DLD1 (cell line): ENCODE results near the gene GSTP1.
"Not testable (repeated sequence)": the region's sequence is repeated elsewhere in the genome, so short reads cannot be mapped to it uniquely, and the experiment has no call there.

Source experiments
- in situ Hi-C: cut with HindIII; loops from 2 replicates; pipeline ENCODE4 v1.10.0; 2017; ENCODE audit warnings: low sequenced_read_pairs

GSTP1 gene

DNA sequence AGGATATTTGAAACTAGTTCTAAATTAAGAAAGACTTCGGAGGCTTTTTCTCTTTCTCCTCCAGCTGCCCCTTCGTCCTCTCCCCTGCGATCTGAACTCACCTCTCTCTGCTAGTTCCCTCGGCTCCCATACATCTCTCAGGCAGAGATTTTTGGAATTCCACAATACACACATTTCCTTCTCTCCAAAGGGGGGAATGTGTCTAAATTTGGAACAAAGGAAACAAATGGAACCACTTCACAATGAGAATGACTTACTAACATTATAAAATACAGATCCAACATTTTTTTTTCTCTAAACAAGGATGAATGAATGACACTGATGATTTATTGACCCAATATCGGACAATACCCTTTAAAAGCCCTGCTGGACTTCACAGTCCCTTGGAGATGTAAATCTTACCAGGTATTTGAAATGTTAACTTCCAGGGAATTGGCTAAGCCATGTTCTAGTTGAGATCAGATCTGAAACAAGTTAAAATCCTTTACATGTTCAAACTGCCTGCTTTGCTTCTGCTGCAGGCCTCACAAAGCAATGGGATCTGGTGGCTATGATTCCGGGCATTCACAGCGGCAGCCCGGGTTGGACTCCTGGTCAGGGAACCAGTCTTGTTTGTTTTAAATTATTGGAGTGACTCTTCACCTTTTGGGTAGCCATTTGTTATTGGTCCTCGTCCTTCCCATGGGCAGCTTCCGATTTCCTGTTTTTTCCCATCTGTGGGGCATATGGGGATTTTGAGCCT is 20.5 kb upstream of the GSTP1 start:
- in situ Hi-C loops, result no loop called here

GRCh38 chr11:67563705-67564114 is 19.9 kb upstream of the GSTP1 start:
- in situ Hi-C loops, result not testable (repeated sequence)

DNA sequence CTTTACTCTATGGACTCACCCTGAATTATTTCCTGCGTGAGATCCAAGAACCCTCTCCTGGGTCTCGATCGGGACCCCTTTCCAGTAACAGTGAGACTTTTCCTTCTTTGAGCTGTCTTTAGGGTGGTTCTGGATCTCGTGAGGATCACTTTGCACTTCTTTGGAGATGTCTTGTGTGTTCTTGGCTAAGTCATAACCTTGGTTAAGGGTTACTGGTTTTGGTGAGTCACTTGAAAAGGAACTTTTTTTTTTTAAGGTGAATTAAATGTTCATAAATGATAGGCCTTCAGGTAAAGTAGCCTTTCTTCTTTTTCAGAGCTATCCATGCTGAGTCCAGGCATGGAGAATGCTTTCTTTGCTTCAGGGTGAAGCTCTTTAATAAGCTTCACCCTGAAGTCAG is 19.4 kb upstream of the GSTP1 start:
- in situ Hi-C loops, result no loop called here

GRCh38 chr11:67571443-67571842 is 12.2 kb upstream of the GSTP1 start:
- in situ Hi-C loops, result no loop called here

DNA sequence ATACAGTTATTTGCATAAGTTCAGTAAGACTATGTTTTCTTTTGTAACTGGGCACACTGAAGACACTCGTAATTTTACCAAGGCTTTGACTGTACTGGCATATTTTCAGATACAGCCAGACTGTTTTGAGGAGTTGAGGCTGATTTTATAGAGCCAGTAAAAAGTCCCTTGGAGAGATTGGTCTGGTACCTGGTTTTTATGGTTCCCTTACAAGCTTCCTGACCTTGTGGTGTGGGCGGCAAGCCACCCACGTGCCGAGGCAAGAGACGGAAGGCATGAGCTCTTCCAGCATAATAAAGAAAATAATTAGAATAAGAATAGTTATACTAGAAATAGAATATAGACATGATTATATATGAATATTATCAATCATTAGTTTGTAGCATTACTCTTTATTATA is 11.3 kb upstream of the GSTP1 start:
- in situ Hi-C loops, result no loop called here

DNA sequence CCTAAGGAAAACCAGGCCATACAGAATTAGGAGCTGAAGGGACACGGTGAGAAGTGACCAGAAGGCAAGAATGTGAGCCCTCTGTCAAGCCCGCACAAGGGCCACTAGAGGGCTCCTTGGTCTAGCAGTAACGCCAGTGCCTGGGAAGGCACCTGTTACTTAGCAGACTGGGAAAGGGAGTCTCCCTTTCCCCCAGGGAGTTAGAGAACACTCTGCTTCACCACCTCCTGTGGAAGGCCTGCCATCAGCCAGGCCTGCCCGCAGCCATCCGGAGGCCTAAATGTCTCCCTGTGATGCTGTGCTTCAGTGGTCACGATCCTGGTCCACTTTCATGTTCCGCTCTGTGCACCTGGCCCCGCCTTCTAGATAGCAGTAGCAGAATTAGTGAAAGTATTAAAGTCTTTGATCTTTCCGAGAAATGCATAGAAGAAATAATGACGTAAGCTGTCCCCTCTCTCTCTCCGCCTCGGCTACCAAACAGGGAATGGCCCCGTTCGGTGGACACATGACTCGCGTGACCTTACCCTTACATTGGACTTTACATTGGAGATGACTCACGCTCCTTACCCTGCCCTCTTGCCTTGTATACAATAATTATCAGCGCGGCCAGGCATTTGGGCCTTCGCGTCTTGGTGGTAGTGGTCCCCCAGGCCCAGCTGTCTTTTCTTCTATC is 10.7 kb upstream of the GSTP1 start:
- in situ Hi-C loops, result no loop called here

DNA sequence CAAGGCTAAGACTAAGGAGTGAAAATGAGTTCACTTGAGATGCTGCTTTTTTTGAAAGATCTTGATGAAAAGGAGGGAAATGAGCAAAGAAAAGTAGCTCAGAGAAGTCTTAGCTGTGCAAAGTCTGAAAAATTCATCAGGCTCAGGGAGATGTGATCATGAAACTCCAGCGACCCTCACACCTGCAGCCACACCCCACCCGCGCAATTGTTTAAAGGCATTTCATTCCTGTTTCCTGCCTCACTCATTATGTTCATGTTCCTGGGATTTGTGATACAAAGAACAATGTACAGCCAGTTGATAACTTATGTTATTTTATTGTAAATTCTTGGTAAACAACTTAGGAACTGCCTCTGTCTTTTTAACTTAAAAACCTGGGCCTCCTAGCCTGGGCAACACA is 8.7 kb upstream of the GSTP1 start:
- in situ Hi-C loops, result no loop called here

DNA sequence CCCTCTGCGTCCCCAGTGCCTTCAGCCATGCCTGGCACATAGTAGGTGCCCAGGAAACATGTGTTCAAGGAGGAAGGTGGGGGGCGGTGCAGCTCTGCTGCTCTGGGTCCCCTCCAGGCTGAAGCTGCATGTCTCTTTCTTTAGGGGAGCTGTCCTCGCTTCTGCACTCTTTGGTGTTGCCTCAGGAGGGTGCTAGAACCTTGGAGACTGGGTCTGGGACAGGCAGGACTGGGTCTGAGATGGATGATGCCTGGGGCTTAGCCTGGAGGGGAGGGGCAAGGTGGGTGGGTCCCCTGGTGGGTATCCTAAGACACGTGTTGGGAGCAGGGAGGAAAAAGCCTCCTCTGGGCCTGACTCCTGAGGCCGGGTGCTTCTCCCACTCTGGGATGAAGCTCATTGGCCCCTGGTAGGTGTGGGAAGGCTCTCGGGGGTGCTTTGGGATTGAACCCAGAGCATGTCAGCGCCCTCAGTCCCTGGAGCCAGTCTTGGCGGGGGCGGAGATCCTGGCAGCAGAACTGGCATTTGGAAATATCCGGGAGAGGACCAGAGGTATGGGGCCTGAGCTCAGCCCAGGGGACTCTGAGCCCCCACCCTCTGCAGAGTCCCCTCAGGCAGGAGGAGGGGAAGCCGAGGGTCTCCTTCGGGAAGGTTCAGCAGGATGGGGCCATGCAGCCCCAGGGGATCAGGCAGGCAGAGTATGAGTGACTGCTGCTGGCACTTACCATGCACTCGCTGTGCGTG is 6.7 kb upstream of the GSTP1 start:
- in situ Hi-C loops, result no loop called here

DNA sequence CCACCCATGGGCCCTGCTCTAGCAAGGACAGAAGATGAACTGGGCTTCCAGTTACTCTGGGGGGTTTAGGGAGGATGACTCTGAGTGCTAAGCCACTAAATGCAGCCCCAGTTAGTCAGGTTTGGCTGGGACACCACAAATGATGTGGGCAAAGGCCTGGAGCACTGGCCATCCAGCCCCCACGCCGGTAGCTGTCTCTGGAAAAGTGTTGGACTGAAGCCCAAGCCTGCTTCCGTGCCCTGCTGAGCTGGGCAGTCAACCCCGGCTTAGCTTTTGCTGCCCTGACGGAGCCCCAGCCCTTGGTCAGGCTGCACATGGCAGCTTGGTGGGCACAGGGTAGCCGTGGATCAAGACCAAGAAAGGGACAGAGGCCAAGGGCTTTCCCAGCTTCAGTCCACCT is 5.7 kb upstream of the GSTP1 start:
- in situ Hi-C loops, result no loop called here

DNA sequence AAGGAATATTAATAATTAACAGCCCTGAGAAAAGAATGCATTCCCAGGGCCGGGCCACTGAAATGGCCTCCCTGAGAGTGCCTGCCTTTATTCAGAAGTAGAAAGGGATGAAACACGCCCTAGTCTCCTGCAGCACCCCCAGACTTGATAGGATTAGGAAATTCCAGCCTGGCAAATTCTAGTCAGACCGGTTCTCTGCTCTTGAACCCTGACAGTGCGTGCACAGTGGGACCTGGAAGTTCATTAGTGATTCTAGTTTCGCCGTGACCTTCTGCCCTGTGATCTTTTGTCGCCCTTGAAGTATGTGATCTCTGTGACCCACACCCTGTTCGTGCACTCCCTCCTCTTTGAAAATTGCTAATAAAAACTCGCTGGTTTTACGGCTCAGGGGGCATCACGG is 2.1 kb upstream of the GSTP1 start:
- in situ Hi-C loops, result no loop called here

- in situ Hi-C loops, result no loop called here
Observed at GRCh38 chr11:67582011-67582410, 1.6 kb upstream of the GSTP1 start.

GRCh38 chr11:67584205-67584880 is 731 bp downstream of the GSTP1 start:
- in situ Hi-C loops, result no loop called here

GRCh38 chr11:67584881-67585873 is 1.6 kb downstream of the GSTP1 start:
- in situ Hi-C loops, result no loop called here

DNA sequence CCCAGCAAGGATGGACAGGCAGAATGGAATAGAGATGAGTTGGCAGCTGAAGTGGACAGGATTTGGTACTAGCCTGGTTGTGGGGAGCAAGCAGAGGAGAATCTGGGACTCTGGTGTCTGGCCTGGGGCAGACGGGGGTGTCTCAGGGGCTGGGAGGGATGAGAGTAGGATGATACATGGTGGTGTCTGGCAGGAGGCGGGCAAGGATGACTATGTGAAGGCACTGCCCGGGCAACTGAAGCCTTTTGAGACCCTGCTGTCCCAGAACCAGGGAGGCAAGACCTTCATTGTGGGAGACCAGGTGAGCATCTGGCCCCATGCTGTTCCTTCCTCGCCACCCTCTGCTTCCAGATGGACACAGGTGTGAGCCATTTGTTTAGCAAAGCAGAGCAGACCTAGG is 2.3 kb downstream of the GSTP1 start:
- in situ Hi-C loops, result no loop called here

DNA sequence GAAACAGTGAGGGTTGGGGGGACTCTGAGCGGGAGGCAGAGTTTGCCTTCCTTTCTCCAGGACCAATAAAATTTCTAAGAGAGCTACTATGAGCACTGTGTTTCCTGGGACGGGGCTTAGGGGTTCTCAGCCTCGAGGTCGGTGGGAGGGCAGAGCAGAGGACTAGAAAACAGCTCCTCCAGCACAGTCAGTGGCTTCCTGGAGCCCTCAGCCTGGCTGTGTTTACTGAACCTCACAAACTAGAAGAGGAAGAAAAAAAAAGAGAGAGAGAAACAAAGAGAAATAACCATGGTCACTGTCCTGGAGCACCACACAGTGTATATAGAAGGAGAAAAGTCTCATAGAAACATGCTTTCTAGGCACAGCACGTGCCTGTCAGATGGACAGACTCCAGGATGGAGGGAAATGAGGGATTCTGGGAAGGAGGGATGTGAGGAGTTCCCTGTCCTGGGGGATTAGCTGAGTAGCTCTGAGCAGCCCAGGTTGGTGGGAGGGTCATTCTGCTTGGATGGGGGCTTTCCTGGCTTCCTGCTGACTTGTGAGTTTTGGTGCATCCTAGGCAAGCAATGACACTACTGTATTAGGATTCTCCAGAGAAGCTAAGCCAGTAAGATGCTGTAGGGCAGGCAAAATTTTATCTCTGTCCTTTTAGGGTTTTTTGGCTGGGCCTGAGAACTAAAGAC is 3.1 kb downstream of the GSTP1 start:
- in situ Hi-C loops, result no loop called here

GRCh38 chr11:67588136-67588503 is 4.5 kb downstream of the GSTP1 start:
- in situ Hi-C loops, result no loop called here

- in situ Hi-C loops, result not testable (repeated sequence)
Observed at GRCh38 chr11:67588899-67589415, 5.3 kb downstream of the GSTP1 start.

DNA sequence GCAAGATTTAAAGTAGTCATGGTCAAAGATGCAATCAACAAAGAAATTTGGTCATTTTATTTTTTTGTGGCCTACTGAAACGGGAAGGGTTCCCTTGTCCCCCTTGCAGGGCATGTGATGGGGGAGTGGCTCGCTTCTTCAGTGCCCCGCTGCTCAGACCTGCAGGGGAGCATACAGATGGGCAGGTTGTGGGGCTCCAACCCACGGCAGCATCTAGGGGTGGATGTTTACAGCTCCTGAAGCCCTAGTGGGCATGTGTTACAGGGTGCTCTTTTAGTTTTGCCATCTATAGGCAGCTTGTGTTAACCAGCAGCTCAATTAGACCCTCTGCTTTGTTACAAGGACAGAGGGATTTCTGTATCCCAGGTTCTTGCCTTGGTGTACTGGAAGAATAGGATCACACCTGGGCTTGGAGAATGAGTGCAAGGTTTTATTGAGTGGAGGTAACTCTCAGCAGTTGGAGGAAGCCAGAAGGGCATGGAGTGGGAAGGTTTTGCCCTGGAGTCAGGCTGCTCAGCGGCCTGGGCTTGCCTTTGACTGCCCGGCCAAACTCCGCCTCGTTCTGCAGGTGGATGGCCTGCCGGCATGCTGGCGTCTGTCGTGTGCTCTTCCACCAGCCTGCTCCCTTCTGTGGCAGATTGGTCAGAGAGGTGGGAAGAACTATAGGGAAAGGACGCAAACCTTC is 9.4 kb downstream of the GSTP1 start:
- in situ Hi-C loops, result no loop called here

GRCh38 chr11:67593565-67593905 is 9.9 kb downstream of the GSTP1 start:
- in situ Hi-C loops, result no loop called here
